Endothelial cell of umbilical vein (primary cell): ENCODE results near the gene LGR4. TPM values are rescaled to one million over a fixed set of nuclear protein-coding genes. Genes with fewer than 3 reads are reported as not detected.

ENCODE experiments used
- BruUV-seq: library from RNA; stranded (reverse); fragments of 400-500 nt; replicated peaks from 2 replicates; lab custom pipeline; 2021; lab: Mats Ljungman, UMichigan
- CTCF ChIA-PET: fragments of 300-600, 350-600 bp; sonication (Branson Sonifier 250); formaldehyde crosslinking; loops from one replicate; lab custom pipeline; 2021; ENCODE audit warnings: antibody characterized with exemption, inconsistent platforms; lab: Charles Lee
- POLR2A ChIA-PET: fragments of 300-600, 350-600 bp; sonication (Branson Sonifier 250); formaldehyde crosslinking; loops from one replicate; lab custom pipeline; 2021; ENCODE audit warnings: antibody characterized with exemption, inconsistent platforms; lab: Charles Lee
- DNase-seq: peaks from one replicate; pipeline ENCODE4 v3.0.0-alpha.2; 2011; ENCODE audit warnings: low read depth, low spot score
- FAIRE-seq: peaks from 2 replicates; lab custom pipeline; 2011; peaks lifted over from hg19 to GRCh38; lab: Jason Lieb, UNC
- H2AFZ ChIP-seq: 2 replicates; pipeline ENCODE4 v1.6.0; 2012; ENCODE audit warnings: low read depth, low read length, control low read depth, inconsistent platforms
- H3K27ac ChIP-seq: 2 replicates; pipeline ENCODE4 v1.5.1; 2011; ENCODE audit warnings: low read depth, mild to moderate bottlenecking, control low read depth, low read length, moderate library complexity; ENCODE audit not compliant: insufficient read depth
- H3K27me3 ChIP-seq, 2 experiments: 2 replicates each; pipeline versions ENCODE4 v1.6.0 to v1.6.1; 2011; ENCODE audit warnings: low read length in 2 of 2, mixed read lengths in 1 of 2; ENCODE audit not compliant: control insufficient read depth in 2 of 2, insufficient read depth in 2 of 2
- H3K36me3 ChIP-seq, 2 experiments: 2 replicates in 1 of 2; 3 replicates in 1 of 2; pipeline ENCODE4 v1.5.1; 2011; ENCODE audit warnings: low read length in 2 of 2, mild to moderate bottlenecking in 1 of 2, moderate library complexity in 1 of 2; ENCODE audit not compliant: control insufficient read depth in 2 of 2, insufficient read depth in 2 of 2; ENCODE audit errors: extremely low read depth in 1 of 2
- H3K4me1 ChIP-seq: 3 replicates; pipeline ENCODE4 v1.5.1; 2011; ENCODE audit warnings: mild to moderate bottlenecking, low read length; ENCODE audit not compliant: control insufficient read depth, insufficient read depth; ENCODE audit errors: extremely low read depth
- H3K4me2 ChIP-seq: 2 replicates; pipeline ENCODE4 v1.6.1; 2011; ENCODE audit warnings: low read length, control low read depth, mixed read lengths; ENCODE audit not compliant: insufficient read depth
- H3K4me3 ChIP-seq, 3 experiments: fragments of 200-600 bp in 1 of 3; sonication (generic), shearing (Covaris generic) in 1 of 3; replicated peaks in 1 of 3; 2 replicates each; pipeline ENCODE4 v1.5.1; 2011 to 2016; ENCODE audit warnings: control low read depth in 3 of 3, low read length in 3 of 3, mild to moderate bottlenecking in 2 of 3, inconsistent platforms in 1 of 3, low read depth in 1 of 3, moderate library complexity in 1 of 3; ENCODE audit not compliant: insufficient read depth in 1 of 3
- H3K79me2 ChIP-seq: 2 replicates; pipeline ENCODE4 v1.6.0; 2012; ENCODE audit warnings: low read length, inconsistent platforms; ENCODE audit not compliant: control insufficient read depth, insufficient read depth
- H3K9ac ChIP-seq: replicated peaks from 2 replicates; pipeline ENCODE3; 2011; ENCODE audit warnings: low read length, control low read depth; ENCODE audit not compliant: insufficient read depth; ENCODE audit errors: extremely low read depth
- H3K9me1 ChIP-seq: replicated peaks from 3 replicates; pipeline ENCODE4 v1.6.0; 2011; ENCODE audit warnings: mild to moderate bottlenecking, low read length; ENCODE audit not compliant: control insufficient read depth, insufficient read depth; ENCODE audit errors: extremely low read depth
- H3K9me3 ChIP-seq: replicated peaks from 2 replicates; pipeline ENCODE4 v1.5.1; 2012; ENCODE audit warnings: low read length, inconsistent platforms; ENCODE audit not compliant: control insufficient read depth, insufficient read depth
- H4K20me1 ChIP-seq: replicated peaks from 2 replicates; pipeline ENCODE3; 2011; ENCODE audit warnings: mild to moderate bottlenecking, low read length; ENCODE audit not compliant: control insufficient read depth, insufficient read depth; ENCODE audit errors: extremely low read depth
- EZH2 ChIP-seq: IDR thresholded peaks from 2 replicates; pipeline ENCODE4 v1.6.1; 2012; ENCODE audit warnings: borderline replicate concordance, low read depth, mild to moderate bottlenecking, moderate library complexity, low read length, inconsistent platforms; ENCODE audit not compliant: severe bottlenecking
- GATA2 ChIP-seq: IDR thresholded peaks from 2 replicates; pipeline ENCODE4 v1.7.0; 2011; ENCODE audit warnings: low read depth, mild to moderate bottlenecking, moderate library complexity, mixed read lengths, low read length; ENCODE audit not compliant: insufficient read length, insufficient read depth
- JUN ChIP-seq: IDR thresholded peaks from 2 replicates; pipeline ENCODE4 v1.6.1; 2011; ENCODE audit warnings: borderline replicate concordance, low read depth; ENCODE audit not compliant: insufficient read length, insufficient read depth
- MYC ChIP-seq: IDR thresholded peaks from one replicate; pipeline ENCODE4 v1.6.1; 2011; ENCODE audit warnings: mild to moderate bottlenecking, low read depth, low read length
- POLR2A ChIP-seq: IDR thresholded peaks from 2 replicates; pipeline ENCODE4 v1.6.1; 2012; ENCODE audit warnings: low read depth, mild to moderate bottlenecking, control low read depth, low read length
- POLR2AphosphoS5 ChIP-seq: IDR thresholded peaks from 2 replicates; pipeline ENCODE4 v1.6.1; 2012; ENCODE audit warnings: low read depth, mild to moderate bottlenecking, control low read depth, low read length, moderate library complexity; ENCODE audit not compliant: insufficient read depth
- dilution Hi-C: fragments of 300-500 bp; cut with MboI; formaldehyde crosslinking; loops from one replicate; pipeline ENCODE4 v1.15.0; 2019; ENCODE audit warnings: low sequenced_read_pairs; ENCODE audit not compliant: extremely low pct_ligation_motif_present
- intact Hi-C: fragments of 100-400 bp; cut with micrococcal nuclease; formaldehyde crosslinking; loops from one replicate; pipeline ENCODE4 v1.10.0; 2022
- polyA plus RNA-seq, 4 experiments: library from polyadenylated mRNA; depleted of rRNA in 3 of 4; stranded (reverse) in 3 of 4; unstranded in 1 of 4; fragments of >200 nt; gene quantifications; 2 replicates each; pipeline versions ENCODE4 v1.2.1 to v1.2.3, GENCODE V29; 2011 to 2012; ENCODE audit warnings: missing spikeins in 1 of 4
- total RNA-seq: library from RNA; stranded (reverse); gene quantifications from 2 replicates; pipeline ENCODE4 v1.2.3, GENCODE V29; 2021
- TF ChIP-seq, protein P1 (sequence below), 2 donors: IDR thresholded peaks; 1 replicate in 1 of 2; 2 replicates in 1 of 2; pipeline ENCODE4 v1.5.1; 2011; ENCODE audit warnings: low read length in 2 of 2, mild to moderate bottlenecking in 2 of 2, moderate library complexity in 2 of 2, control low read depth in 1 of 2, inconsistent platforms in 1 of 2, low read depth in 1 of 2; ENCODE audit not compliant: insufficient read depth in 1 of 2; ENCODE audit errors: extremely low read depth in 1 of 2
- TF ChIP-seq, protein P2 (sequence below): IDR thresholded peaks from 2 replicates; pipeline ENCODE4 v1.6.1; 2011; ENCODE audit not compliant: insufficient read depth, insufficient read length

The LGR4 gene
- total and polyA plus RNA-seq, 2 donors (not counting 3 experiments of a cell fraction or from before 2014, with no cell fraction given), result 1.3 to 3.1 TPM

DNA sequence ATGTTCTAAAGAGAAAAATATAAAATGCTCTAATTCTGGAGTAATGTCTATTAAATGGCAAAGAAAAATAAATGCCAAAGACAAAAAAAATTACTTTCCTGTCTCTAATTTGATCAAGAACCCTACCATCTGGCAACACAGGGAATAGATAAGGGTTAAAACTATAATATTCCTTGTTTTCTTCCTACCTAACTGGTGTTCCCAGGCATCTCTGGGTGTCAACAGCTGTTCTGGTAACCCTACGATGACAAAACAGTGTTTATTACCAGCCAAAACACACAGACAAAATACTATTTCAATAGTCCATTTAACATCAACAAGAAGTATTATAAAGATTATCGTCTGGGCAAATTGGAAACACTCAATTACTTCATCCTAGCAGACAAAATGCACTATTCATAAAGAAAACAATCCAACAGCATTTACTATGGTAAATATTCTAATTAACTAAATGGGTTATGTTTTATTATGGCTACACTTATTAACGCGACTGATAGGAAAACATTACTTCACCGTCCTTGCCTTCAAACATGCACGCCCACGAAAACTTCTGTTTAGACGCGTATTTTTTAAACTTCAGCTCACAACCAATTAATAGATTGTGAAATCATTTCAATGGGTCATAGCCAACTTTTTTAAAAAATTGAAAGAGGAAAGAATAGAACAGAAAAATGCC lies 50.6 kb downstream of the LGR4 start:
- no peak for FAIRE-seq
- POLR2A ChIA-PET, result no interaction called here
- Histone ChIP-seq H3K4me3 (no peak overlapping the region), H3K4me2 (no peak overlapping the region), H3K36me3 (no peaks in the 10 kb centered on the region), H3K27ac (no peak overlapping the region), H3K9me1 (no peaks in the 10 kb centered on the region), H3K4me1 (no peaks in the 10 kb centered on the region), H3K79me2 (no peaks in the 10 kb centered on the region), H3K9ac (no peak overlapping the region), H2AFZ (no peak overlapping the region), H3K9me3 (no peaks in the 10 kb centered on the region), H3K27me3 (no peaks in the 10 kb centered on the region), H4K20me1 (no peaks in the 10 kb centered on the region)
- dilution Hi-C loops (no loop called here), intact Hi-C loops (no loop called here)
- DNase-seq, result no peak
- no peak for TF ChIP-seq MYC
- TF ChIP-seq JUN, result no peak
- TF ChIP-seq, protein P1, sequence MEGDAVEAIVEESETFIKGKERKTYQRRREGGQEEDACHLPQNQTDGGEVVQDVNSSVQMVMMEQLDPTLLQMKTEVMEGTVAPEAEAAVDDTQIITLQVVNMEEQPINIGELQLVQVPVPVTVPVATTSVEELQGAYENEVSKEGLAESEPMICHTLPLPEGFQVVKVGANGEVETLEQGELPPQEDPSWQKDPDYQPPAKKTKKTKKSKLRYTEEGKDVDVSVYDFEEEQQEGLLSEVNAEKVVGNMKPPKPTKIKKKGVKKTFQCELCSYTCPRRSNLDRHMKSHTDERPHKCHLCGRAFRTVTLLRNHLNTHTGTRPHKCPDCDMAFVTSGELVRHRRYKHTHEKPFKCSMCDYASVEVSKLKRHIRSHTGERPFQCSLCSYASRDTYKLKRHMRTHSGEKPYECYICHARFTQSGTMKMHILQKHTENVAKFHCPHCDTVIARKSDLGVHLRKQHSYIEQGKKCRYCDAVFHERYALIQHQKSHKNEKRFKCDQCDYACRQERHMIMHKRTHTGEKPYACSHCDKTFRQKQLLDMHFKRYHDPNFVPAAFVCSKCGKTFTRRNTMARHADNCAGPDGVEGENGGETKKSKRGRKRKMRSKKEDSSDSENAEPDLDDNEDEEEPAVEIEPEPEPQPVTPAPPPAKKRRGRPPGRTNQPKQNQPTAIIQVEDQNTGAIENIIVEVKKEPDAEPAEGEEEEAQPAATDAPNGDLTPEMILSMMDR (IDR thresholded peaks at IDR 0.05; ENCODE audit: extremely low read depth in 1 of 2, insufficient read depth in 1 of 2, low read depth in 1 of 2, low read length in 2 of 2), result no peak
- no peak for TF ChIP-seq POLR2A
- no peak for TF ChIP-seq GATA2
- no peak for TF ChIP-seq POLR2AphosphoS5
- TF ChIP-seq EZH2, result no peak
- TF ChIP-seq, protein P2, sequence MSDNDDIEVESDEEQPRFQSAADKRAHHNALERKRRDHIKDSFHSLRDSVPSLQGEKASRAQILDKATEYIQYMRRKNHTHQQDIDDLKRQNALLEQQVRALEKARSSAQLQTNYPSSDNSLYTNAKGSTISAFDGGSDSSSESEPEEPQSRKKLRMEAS, result no peak
- BruUV-seq, result no TSS peak
- CTCF ChIA-PET, result interaction anchor here (1.5 kb wide), 1 partner anchor 48 kb away, joined by 3 read pairs; no protein-coding TSS in a partner anchor
